ENCODE data around the gene RTEL1.
"Not testable (repeated sequence)": the region's sequence is repeated elsewhere in the genome, so short reads cannot be mapped to it uniquely, and the experiment has no call there.

DNA sequence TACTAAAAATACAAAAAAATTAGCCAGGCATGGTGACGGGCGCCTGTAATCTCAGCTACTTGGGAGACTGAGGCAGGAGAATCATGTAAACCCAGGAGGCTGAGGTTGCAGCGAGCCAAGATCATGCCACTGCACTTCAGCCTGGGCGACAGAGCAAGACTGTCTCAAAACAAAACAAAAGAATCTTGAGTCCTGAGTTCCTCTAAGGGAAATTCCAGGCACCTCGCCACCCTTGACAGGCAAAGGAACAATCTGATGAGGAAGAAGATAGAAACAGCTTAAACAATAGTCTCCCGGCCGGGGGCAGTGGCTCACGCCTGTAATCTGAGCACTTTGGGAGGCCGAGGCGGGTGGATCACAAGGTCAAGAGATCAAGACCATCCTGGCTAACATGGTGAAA, 26.7 kb upstream of the RTEL1 start:
- TF ChIP-seq POLR2A (IDR thresholded peaks at IDR 0.05) = not testable (repeated sequence)
- TF ChIP-seq, protein P1, sequence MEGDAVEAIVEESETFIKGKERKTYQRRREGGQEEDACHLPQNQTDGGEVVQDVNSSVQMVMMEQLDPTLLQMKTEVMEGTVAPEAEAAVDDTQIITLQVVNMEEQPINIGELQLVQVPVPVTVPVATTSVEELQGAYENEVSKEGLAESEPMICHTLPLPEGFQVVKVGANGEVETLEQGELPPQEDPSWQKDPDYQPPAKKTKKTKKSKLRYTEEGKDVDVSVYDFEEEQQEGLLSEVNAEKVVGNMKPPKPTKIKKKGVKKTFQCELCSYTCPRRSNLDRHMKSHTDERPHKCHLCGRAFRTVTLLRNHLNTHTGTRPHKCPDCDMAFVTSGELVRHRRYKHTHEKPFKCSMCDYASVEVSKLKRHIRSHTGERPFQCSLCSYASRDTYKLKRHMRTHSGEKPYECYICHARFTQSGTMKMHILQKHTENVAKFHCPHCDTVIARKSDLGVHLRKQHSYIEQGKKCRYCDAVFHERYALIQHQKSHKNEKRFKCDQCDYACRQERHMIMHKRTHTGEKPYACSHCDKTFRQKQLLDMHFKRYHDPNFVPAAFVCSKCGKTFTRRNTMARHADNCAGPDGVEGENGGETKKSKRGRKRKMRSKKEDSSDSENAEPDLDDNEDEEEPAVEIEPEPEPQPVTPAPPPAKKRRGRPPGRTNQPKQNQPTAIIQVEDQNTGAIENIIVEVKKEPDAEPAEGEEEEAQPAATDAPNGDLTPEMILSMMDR (IDR thresholded peaks at IDR 0.05) = not testable (repeated sequence)
